Hepatocyte (in vitro differentiated cells): ENCODE results near the gene AGPS. TPM values are rescaled to one million over a fixed set of nuclear protein-coding genes. Genes with fewer than 3 reads are reported as not detected.

ENCODE experiments used
- DNase-seq: peaks from one replicate; pipeline ENCODE4 v3.0.0-alpha.2; 2016; ENCODE audit warnings: low spot score
- H2AFZ ChIP-seq: fragments of 200-600 bp; sonication (generic); 2 replicates; pipeline ENCODE4 v1.6.0; 2016; ENCODE audit warnings: antibody characterized with exemption, mild to moderate bottlenecking
- H3K27ac ChIP-seq: fragments of 200-600 bp; sonication (generic); 2 replicates; pipeline ENCODE4 v1.5.1; 2016; ENCODE audit warnings: mild to moderate bottlenecking
- H3K27me3 ChIP-seq: fragments of 200-600 bp; sonication (generic); 2 replicates; pipeline ENCODE4 v1.6.1; 2016
- H3K36me3 ChIP-seq: fragments of 200-600 bp; sonication (generic); replicated peaks from 2 replicates; pipeline ENCODE4 v1.5.1; 2016; ENCODE audit warnings: low read depth; ENCODE audit not compliant: insufficient read depth
- H3K4me1 ChIP-seq: fragments of 200-600 bp; sonication (generic); 2 replicates; pipeline ENCODE4 v1.5.1; 2016; ENCODE audit warnings: mild to moderate bottlenecking, moderate library complexity; ENCODE audit not compliant: insufficient read depth
- H3K4me2 ChIP-seq: fragments of 200-600 bp; sonication (generic); 2 replicates; pipeline ENCODE4 v1.6.0; 2016
- H3K4me3 ChIP-seq: fragments of 200-600 bp; sonication (generic); 2 replicates; pipeline ENCODE4 v1.5.1; 2016; ENCODE audit warnings: mild to moderate bottlenecking
- H3K79me2 ChIP-seq: fragments of 200-600 bp; sonication (generic); 2 replicates; pipeline ENCODE4 v1.6.0; 2017; ENCODE audit warnings: mild to moderate bottlenecking
- H3K9me2 ChIP-seq: fragments of 200-600 bp; sonication (generic); replicated peaks from 2 replicates; pipeline ENCODE4 v1.6.0; 2017; ENCODE audit warnings: mild to moderate bottlenecking; ENCODE audit not compliant: insufficient read depth
- H3K9me3 ChIP-seq: fragments of 200-600 bp; sonication (generic); 2 replicates; pipeline ENCODE4 v1.5.1; 2016; ENCODE audit warnings: low read depth, mild to moderate bottlenecking
- H4K20me1 ChIP-seq: fragments of 200-600 bp; sonication (generic); 2 replicates; pipeline ENCODE4 v1.6.0; 2016; ENCODE audit warnings: mild to moderate bottlenecking; ENCODE audit not compliant: insufficient read depth, poor library complexity, severe bottlenecking
- CTCF ChIP-seq: fragments of 200-600 bp; sonication (generic); IDR thresholded peaks from 2 replicates; pipeline ENCODE4 v1.5.1; 2016; ENCODE audit warnings: antibody characterized with exemption, mild to moderate bottlenecking; ENCODE audit not compliant: poor library complexity
- EZH2 ChIP-seq: fragments of 200-600 bp; sonication (generic); IDR thresholded peaks from 2 replicates; pipeline ENCODE4 v1.6.1; 2016; ENCODE audit warnings: antibody characterized with exemption, mild to moderate bottlenecking, borderline replicate concordance
- EZH2phosphoT487 ChIP-seq: fragments of 200-600 bp; sonication (generic); IDR thresholded peaks from one replicate; pipeline ENCODE4 v1.6.1; 2018; ENCODE audit warnings: antibody characterized with exemption, mild to moderate bottlenecking, low read depth, moderate library complexity; ENCODE audit not compliant: unreplicated experiment, severe bottlenecking
- WGBS: methylation state at CpG from one replicate; pipeline ENCODE4 v1.1.6; 2016; ENCODE audit warnings: low lambda C conversion rate; ENCODE audit errors: missing lambda C conversion rate; 5-methylcytosine and 5-hydroxymethylcytosine counted together
- polyA plus RNA-seq: library from polyadenylated mRNA; unstranded; fragments of >200 nt; fragmentation: Nextera tagmentation; extraction: Ambion mirVana; gene quantifications from 2 replicates; pipeline ENCODE4 v1.2.1, GENCODE V29; 2016
- small RNA-seq: library from RNA; depleted of rRNA; stranded (forward); fragments of <200 nt; gene quantifications from one replicate; pipeline ENCODE3, GENCODE V24; 2014
- total RNA-seq: library from RNA; depleted of rRNA; stranded (reverse); fragments of >200 nt; gene quantifications from 2 replicates; pipeline ENCODE4 v1.2.3, GENCODE V29; 2014

The AGPS gene
- total and polyA plus RNA-seq, 2 experiments from 2014 or later, result 26.6 to 36.1 TPM

- no peak overlapping the region for H3K4me2 ChIP-seq
- no peak overlapping the region for H3K27ac ChIP-seq
- H3K79me2 ChIP-seq, result no peaks in the 10 kb centered on the region
- no peak for TF ChIP-seq EZH2phosphoT487
- H4K20me1 ChIP-seq, result no peaks in the 10 kb centered on the region
- WGBS, result 84% methylated on average over 1 of the region's 1 CpG
- no peaks in the 10 kb centered on the region for H3K4me1 ChIP-seq
- H3K36me3 ChIP-seq, result no peaks in the 10 kb centered on the region
- H3K9me2 ChIP-seq, result no peaks in the 10 kb centered on the region
- no peaks in the 10 kb centered on the region for H3K9me3 ChIP-seq
- no peak overlapping the region for H2AFZ ChIP-seq
- DNase-seq, result no peak
- H3K4me3 ChIP-seq, result no peak overlapping the region
- H3K27me3 ChIP-seq, result no peaks in the 10 kb centered on the region
Measured at GRCh38 chr2:177589186-177589585, 196.6 kb downstream of the AGPS start.

- H4K20me1 ChIP-seq, result no peaks in the 10 kb centered on the region
- no peaks in the 10 kb centered on the region for H3K27me3 ChIP-seq
- H3K79me2 ChIP-seq, result no peaks in the 10 kb centered on the region
- WGBS, result 78% methylated on average over 2 of the region's 2 CpGs
- H3K9me3 ChIP-seq, result no peaks in the 10 kb centered on the region
- H3K4me3 ChIP-seq, result no peak overlapping the region
- no peak for DNase-seq
- no peak overlapping the region for H2AFZ ChIP-seq
- H3K4me2 ChIP-seq, result no peak overlapping the region
- H3K4me1 ChIP-seq, result no peaks in the 10 kb centered on the region
- TF ChIP-seq EZH2 (no peak), CTCF (no peak), EZH2phosphoT487 (no peak)
- no peak overlapping the region for H3K27ac ChIP-seq
- no peaks in the 10 kb centered on the region for H3K9me2 ChIP-seq
- no peaks in the 10 kb centered on the region for H3K36me3 ChIP-seq
Measured at GRCh38 chr2:177592397-177592796, 199.8 kb downstream of the AGPS start.

- Histone ChIP-seq H3K4me2 (no peak overlapping the region), H2AFZ (no peak overlapping the region), H3K27ac (no peak overlapping the region), H3K4me1 (peaks cover 3% of the 10 kb centered on the region), H3K27me3 (no peaks in the 10 kb centered on the region), H3K36me3 (no peaks in the 10 kb centered on the region), H3K9me3 (no peaks in the 10 kb centered on the region), H3K79me2 (no peaks in the 10 kb centered on the region), H4K20me1 (no peaks in the 10 kb centered on the region), H3K4me3 (no peak overlapping the region), H3K9me2 (no peaks in the 10 kb centered on the region)
- TF ChIP-seq EZH2 (no peak), CTCF (no peak), EZH2phosphoT487 (no peak)
- DNase-seq, result no peak
Measured at GRCh38 chr2:177592945-177593344, 200.4 kb downstream of the AGPS start.

- H3K79me2 ChIP-seq, result no peaks in the 10 kb centered on the region
- 93% methylated on average over 3 of the region's 3 CpGs for WGBS
- DNase-seq, result no peak
- no peaks in the 10 kb centered on the region for H3K9me2 ChIP-seq
- H3K27me3 ChIP-seq, result no peaks in the 10 kb centered on the region
- no peaks in the 10 kb centered on the region for H4K20me1 ChIP-seq
- H3K4me3 ChIP-seq, result no peak overlapping the region
- H3K36me3 ChIP-seq, result no peaks in the 10 kb centered on the region
- H3K4me1 ChIP-seq, result peaks cover 6% of the 10 kb centered on the region
- no peak overlapping the region for H2AFZ ChIP-seq
- no peak for TF ChIP-seq EZH2
- no peak for TF ChIP-seq EZH2phosphoT487
- TF ChIP-seq CTCF, result no peak
- no peaks in the 10 kb centered on the region for H3K9me3 ChIP-seq
- H3K4me2 ChIP-seq, result no peak overlapping the region
- no peak overlapping the region for H3K27ac ChIP-seq
Measured at GRCh38 chr2:177593402-177593801, 200.8 kb downstream of the AGPS start.

Small RNAs within 50 kb of the gene (small RNA-seq; reads per million reads assigned to genes)
- not detected for gene RF01210

Other genes with a start within 250 kb of the AGPS start
- gene HNRNPA3, start 180.0 kb upstream of the AGPS start, total RNA-seq, result 54.9 and 56.1 TPM in 2 replicates
- gene HNRNPA3, start 180.0 kb upstream of the AGPS start, polyA plus RNA-seq, result 48.5 and 59.5 TPM in 2 replicates
- gene NFE2L2, start 128.0 kb upstream of the AGPS start, total RNA-seq, result 88.3 and 112 TPM in 2 replicates
- 87.3 and 90.2 TPM in 2 replicates for gene NFE2L2, start 128.0 kb upstream of the AGPS start, polyA plus RNA-seq